Kidney epithelial cell (primary cell): ENCODE measurements around the gene MAFF. TPM values are rescaled to one million over a fixed set of nuclear protein-coding genes. Genes with fewer than 3 reads are reported as not detected.

Experiments used
- DNase-seq: peaks from one replicate; pipeline ENCODE4 v3.0.0-alpha.2; 2010; ENCODE audit warnings: low read depth
- H3K27me3 ChIP-seq: 2 replicates; pipeline ENCODE4 v1.6.0; 2011; ENCODE audit warnings: low read length; ENCODE audit not compliant: control insufficient read depth, insufficient read depth
- H3K36me3 ChIP-seq: 2 replicates; pipeline ENCODE4 v1.5.1; 2011; ENCODE audit warnings: low read length; ENCODE audit not compliant: control insufficient read depth, insufficient read depth
- H3K4me3 ChIP-seq: 2 replicates; pipeline ENCODE4 v1.5.1; 2011; ENCODE audit warnings: low read depth, mild to moderate bottlenecking, control low read depth, low read length
- CTCF ChIP-seq: IDR thresholded peaks from 2 replicates; pipeline ENCODE4 v1.5.1; 2011; ENCODE audit warnings: mild to moderate bottlenecking, moderate library complexity, low read length, control low read depth, inconsistent platforms; ENCODE audit not compliant: insufficient read depth, poor library complexity, severe bottlenecking
- total RNA-seq: library from RNA; depleted of rRNA; stranded (reverse); fragments of >200 nt; gene quantifications from 2 replicates; pipeline ENCODE4 v1.2.3, GENCODE V29; 2015

MAFF gene
- total RNA-seq, 1 donor from 2014 or later, result 99.5 TPM

DNA sequence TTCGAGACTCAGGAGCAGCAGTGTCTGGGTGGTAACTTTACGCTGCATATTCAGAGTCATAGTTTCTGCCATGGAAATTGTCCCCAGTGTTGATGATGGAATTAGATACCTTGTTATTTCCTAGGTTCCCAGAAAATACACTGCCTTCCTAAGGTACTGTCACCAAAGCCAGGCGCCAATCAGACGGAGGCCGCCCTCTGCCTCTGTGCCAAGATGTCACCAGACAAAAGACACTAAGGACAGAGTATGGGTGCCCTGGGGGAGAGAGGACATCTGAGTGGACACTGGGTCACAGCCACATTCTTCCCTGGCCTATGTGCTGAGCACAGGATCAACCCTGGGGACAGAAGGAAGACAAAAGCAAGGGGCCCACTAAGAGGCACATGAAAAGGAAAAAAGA, 31.3 kb upstream of the MAFF start:
- Histone ChIP-seq H3K27me3 (no peaks in the 10 kb centered on the region), H3K4me3 (no peak overlapping the region), H3K36me3 (no peaks in the 10 kb centered on the region)
- DNase-seq, result no peak
- no peak for TF ChIP-seq CTCF

- Histone ChIP-seq H3K4me3 (no peak overlapping the region), H3K27me3 (no peaks in the 10 kb centered on the region), H3K36me3 (no peaks in the 10 kb centered on the region)
- DNase-seq, result no peak
- TF ChIP-seq CTCF, result no peak
Measured at GRCh38 chr22:38171927-38172831, 29.6 kb upstream of the MAFF start.

GRCh38 chr22:38172832-38173640, 28.8 kb upstream of the MAFF start:
- Histone ChIP-seq H3K36me3 (no peaks in the 10 kb centered on the region), H3K27me3 (no peaks in the 10 kb centered on the region), H3K4me3 (no peak overlapping the region)
- TF ChIP-seq CTCF, result no peak
- no peak for DNase-seq

- H3K4me3 ChIP-seq, result no peak overlapping the region
- no peak for TF ChIP-seq CTCF
- no peak for DNase-seq
Measured at GRCh38 chr22:38173641-38173906, 28.2 kb upstream of the MAFF start.

GRCh38 chr22:38174626-38175025, 27.2 kb upstream of the MAFF start:
- DNase-seq, result no peak
- H3K27me3 ChIP-seq, result no peaks in the 10 kb centered on the region
- TF ChIP-seq CTCF, result no peak
- H3K36me3 ChIP-seq, result no peaks in the 10 kb centered on the region
- no peak overlapping the region for H3K4me3 ChIP-seq

More at GRCh38 chr22:38173641-38173906, 28.2 kb upstream of the MAFF start:
- no peaks in the 10 kb centered on the region for H3K27me3 ChIP-seq
- no peaks in the 10 kb centered on the region for H3K36me3 ChIP-seq
